PC-3 (cell line): ENCODE data around the gene CRIP3. TPM values are rescaled to one million over a fixed set of nuclear protein-coding genes. Genes with fewer than 3 reads are reported as not detected.

Experiments used
- ATAC-seq: fragments of 200-7000 bp; cut with Tn5 transposase; 2 replicates; pipeline ENCODE4 v1.9.1; 2020; ENCODE audit warnings: mild to moderate bottlenecking, moderate library complexity
- BruUV-seq: library from RNA; stranded (reverse); fragments of 400-500 nt; replicated peaks from 2 replicates; lab custom pipeline; 2021; lab: Mats Ljungman, UMichigan
- CTCF ChIA-PET: fragments of 300-600 bp; sonication (Branson Sonifier 250); formaldehyde crosslinking; loops from one replicate; lab custom pipeline; 2022; ENCODE audit warnings: antibody characterized with exemption; lab: Charles Lee
- POLR2A ChIA-PET: fragments of 300-600 bp; sonication (Branson Sonifier 250); formaldehyde crosslinking; loops from one replicate; lab custom pipeline; 2022; ENCODE audit warnings: antibody characterized with exemption; ENCODE audit not compliant: unreplicated experiment; lab: Charles Lee
- DNase-seq: peaks from one replicate; pipeline ENCODE4 v3.0.0-alpha.2; 2015
- H2AFZ ChIP-seq: fragments of 300-600 bp; sonication (generic); 2 replicates; pipeline ENCODE4 v1.6.0; 2016; ENCODE audit warnings: antibody characterized with exemption, low read length
- H3F3A ChIP-seq: fragments of 300-600 bp; sonication (generic); one replicate; pipeline ENCODE4 v1.6.0; 2017; ENCODE audit warnings: antibody characterized with exemption, low read length, control low read depth, mild to moderate bottlenecking; ENCODE audit not compliant: unreplicated experiment
- H3K27ac ChIP-seq: fragments of 300-600 bp; sonication (generic); 2 replicates; pipeline ENCODE4 v1.5.1; 2016; ENCODE audit warnings: mild to moderate bottlenecking, low read length
- H3K27me3 ChIP-seq: fragments of 300-600 bp; sonication (generic); 2 replicates; pipeline ENCODE4 v1.6.1; 2016; ENCODE audit warnings: low read length, mixed read lengths
- H3K36me3 ChIP-seq: fragments of 300-600 bp; sonication (generic); 2 replicates; pipeline ENCODE4 v1.6.1; 2016; ENCODE audit warnings: low read depth, mixed run types, low read length, mixed read lengths
- H3K4me1 ChIP-seq: fragments of 300-600 bp; sonication (generic); 2 replicates; pipeline ENCODE4 v1.5.1; 2016; ENCODE audit warnings: low read length; ENCODE audit not compliant: insufficient read depth
- H3K4me2 ChIP-seq: fragments of 300-600 bp; sonication (generic); 2 replicates; pipeline ENCODE4 v1.6.0; 2016; ENCODE audit warnings: low read length
- H3K4me3 ChIP-seq: fragments of 300-600 bp; sonication (generic); 2 replicates; pipeline ENCODE4 v1.5.1; 2016; ENCODE audit warnings: mild to moderate bottlenecking, low read length, mixed read lengths
- H3K79me2 ChIP-seq: fragments of 300-600 bp; sonication (generic); 2 replicates; pipeline ENCODE4 v1.6.1; 2017; ENCODE audit warnings: low read length, mixed read lengths
- H3K9ac ChIP-seq: fragments of 300-600 bp; sonication (generic); 2 replicates; pipeline ENCODE4 v1.6.0; 2016; ENCODE audit warnings: mild to moderate bottlenecking, low read length
- H3K9me2 ChIP-seq: fragments of 300-600 bp; sonication (generic); replicated peaks from 2 replicates; pipeline ENCODE4 v1.6.1; 2016; ENCODE audit warnings: mixed run types, low read length, mixed read lengths
- H3K9me3 ChIP-seq: fragments of 300-600 bp; sonication (generic); 2 replicates; pipeline ENCODE4 v1.6.1; 2016; ENCODE audit warnings: low read length, mixed read lengths
- H4K20me1 ChIP-seq: fragments of 300-600 bp; sonication (generic); 2 replicates; pipeline ENCODE4 v1.6.1; 2016; ENCODE audit warnings: low read length, mixed read lengths
- CTCF ChIP-seq: fragments of 300-600 bp; sonication (generic); conservative IDR thresholded peaks from 2 replicates; pipeline ENCODE4 v1.5.1; 2017; ENCODE audit warnings: antibody characterized with exemption, low read depth, mild to moderate bottlenecking, low read length
- EZH2 ChIP-seq: fragments of 300-600 bp; sonication (generic); IDR thresholded peaks from one replicate; pipeline ENCODE4 v1.6.1; 2017; ENCODE audit warnings: antibody characterized with exemption, mild to moderate bottlenecking, low read length; ENCODE audit not compliant: unreplicated experiment
- EZH2phosphoT487 ChIP-seq: fragments of 300-600 bp; sonication (generic); IDR thresholded peaks from 2 replicates; pipeline ENCODE4 v1.6.1; 2018; ENCODE audit warnings: mild to moderate bottlenecking, antibody characterized with exemption, low read length, borderline replicate concordance
- intact Hi-C: fragments of 100-400 bp; cut with micrococcal nuclease; formaldehyde crosslinking; loops from 2 replicates; pipeline ENCODE4 v1.9.0; 2023
- total RNA-seq: library from RNA; depleted of rRNA; stranded (reverse); fragments of >200 nt; gene quantifications from 2 replicates; pipeline ENCODE4 v1.2.3, GENCODE V29; 2014

CRIP3 gene
- total RNA-seq, 1 experiment from 2014 or later, result 0.29 TPM

- Histone ChIP-seq H3F3A (no peaks in the 10 kb centered on the region), H3K9me2 (no peaks in the 10 kb centered on the region), H3K4me2 (no peak overlapping the region), H3K27me3 (no peaks in the 10 kb centered on the region), H3K27ac (no peak overlapping the region), H3K9ac (no peak overlapping the region), H3K4me1 (no peaks in the 10 kb centered on the region), H3K36me3 (no peaks in the 10 kb centered on the region), H4K20me1 (no peaks in the 10 kb centered on the region), H3K4me3 (no peak overlapping the region), H3K79me2 (no peaks in the 10 kb centered on the region), H3K9me3 (no peaks in the 10 kb centered on the region), H2AFZ (no peak overlapping the region)
- DNase-seq, result no peak
- BruUV-seq, result no TSS peak
- ChIA-PET POLR2A (no interaction called here), CTCF (no interaction called here)
- intact Hi-C loops, result no loop called here
- ATAC-seq, result no peak
- no peak for TF ChIP-seq EZH2phosphoT487
- TF ChIP-seq CTCF, result no peak
- TF ChIP-seq EZH2, result no peak
These were observed 16.3 kb downstream of the CRIP3 start for GRCh38 chr6:43292341-43292740.

- no peak overlapping the region for H2AFZ ChIP-seq
- no peaks in the 10 kb centered on the region for H3F3A ChIP-seq
- no peaks in the 10 kb centered on the region for H3K36me3 ChIP-seq
- no peak for ATAC-seq
- ChIA-PET CTCF (interaction anchor here (0.6 kb wide), 1 partner anchor 17 kb away, joined by 3 read pairs; the partner anchor contains the start of gene CRIP3), POLR2A (no interaction called here)
- H3K9me3 ChIP-seq, result no peaks in the 10 kb centered on the region
- H3K4me1 ChIP-seq, result no peaks in the 10 kb centered on the region
- no peak overlapping the region for H3K4me2 ChIP-seq
- no peaks in the 10 kb centered on the region for H3K79me2 ChIP-seq
- no peak overlapping the region for H3K4me3 ChIP-seq
- intact Hi-C loops, result no loop called here
- no TSS peak for BruUV-seq
- no peaks in the 10 kb centered on the region for H3K9me2 ChIP-seq
- H4K20me1 ChIP-seq, result no peaks in the 10 kb centered on the region
- no peak overlapping the region for H3K27ac ChIP-seq
- TF ChIP-seq EZH2phosphoT487 (no peak), EZH2 (no peak), CTCF (no peak)
- no peak overlapping the region for H3K9ac ChIP-seq
- DNase-seq, result no peak
- H3K27me3 ChIP-seq, result no peaks in the 10 kb centered on the region
These were observed 16.9 kb downstream of the CRIP3 start for GRCh38 chr6:43291708-43292107.

GRCh38 chr6:43290905-43291355 is 17.7 kb downstream of the CRIP3 start:
- POLR2A ChIA-PET, result no interaction called here

More at GRCh38 chr6:43290905-43291355, 17.7 kb downstream of the CRIP3 start:
- DNase-seq (no peak), ATAC-seq (no peak)
- Histone ChIP-seq H3K9me3 (no peaks in the 10 kb centered on the region), H3K4me2 (no peak overlapping the region), H3K36me3 (no peaks in the 10 kb centered on the region), H3K27ac (no peak overlapping the region), H3F3A (no peaks in the 10 kb centered on the region), H3K9ac (no peak overlapping the region), H4K20me1 (no peaks in the 10 kb centered on the region), H3K4me3 (no peak overlapping the region), H3K9me2 (no peaks in the 10 kb centered on the region), H3K79me2 (no peaks in the 10 kb centered on the region), H3K27me3 (no peaks in the 10 kb centered on the region), H2AFZ (no peak overlapping the region), H3K4me1 (no peaks in the 10 kb centered on the region)
- no TSS peak for BruUV-seq
- CTCF ChIA-PET, result no interaction called here
- no peak for TF ChIP-seq EZH2phosphoT487
- TF ChIP-seq CTCF, result no peak
- TF ChIP-seq EZH2, result no peak
- intact Hi-C loops, result no loop called here
